ENCODE results near the gene CLNK.

Gene CLNK

DNA sequence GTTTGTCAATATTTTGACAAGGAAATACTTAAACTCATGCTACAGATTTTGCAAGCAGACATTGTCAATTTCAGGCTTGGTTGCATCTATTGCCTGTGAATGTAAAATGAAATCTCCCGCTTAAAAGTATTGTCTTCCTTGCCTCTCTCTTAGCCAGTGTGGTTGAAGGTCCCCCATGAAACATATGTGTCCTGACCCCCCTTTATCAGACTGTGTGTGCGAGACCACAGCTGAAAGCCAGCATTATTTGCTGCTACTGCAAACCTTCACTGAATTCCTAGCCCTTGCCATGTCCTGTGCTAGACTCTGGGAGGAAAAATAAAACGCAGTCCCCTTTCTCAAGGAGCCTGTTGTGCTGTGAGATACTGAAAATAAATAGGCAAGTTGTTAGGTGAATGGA, 16.6 kb upstream of the CLNK start:
- DNase-seq, result no peak

DNA sequence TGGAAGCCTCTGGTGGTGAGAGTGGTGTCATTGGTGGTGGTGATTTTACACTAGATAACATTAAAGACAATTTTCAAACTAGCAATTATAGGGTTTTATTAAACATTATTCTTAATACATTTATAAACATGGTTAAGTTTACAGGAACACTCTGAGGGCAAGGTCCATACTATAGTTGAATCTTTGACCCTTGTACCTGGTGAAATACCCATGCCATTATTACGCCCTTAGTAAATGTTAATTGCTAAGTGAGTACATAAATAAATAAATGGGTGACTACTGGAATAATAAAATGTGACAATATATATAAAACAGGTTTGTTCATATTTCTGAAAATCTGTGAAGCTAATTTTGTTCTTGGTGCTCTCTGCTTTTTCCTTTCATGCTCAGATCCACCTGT, 13.6 kb upstream of the CLNK start:
- no peak for DNase-seq

DNA sequence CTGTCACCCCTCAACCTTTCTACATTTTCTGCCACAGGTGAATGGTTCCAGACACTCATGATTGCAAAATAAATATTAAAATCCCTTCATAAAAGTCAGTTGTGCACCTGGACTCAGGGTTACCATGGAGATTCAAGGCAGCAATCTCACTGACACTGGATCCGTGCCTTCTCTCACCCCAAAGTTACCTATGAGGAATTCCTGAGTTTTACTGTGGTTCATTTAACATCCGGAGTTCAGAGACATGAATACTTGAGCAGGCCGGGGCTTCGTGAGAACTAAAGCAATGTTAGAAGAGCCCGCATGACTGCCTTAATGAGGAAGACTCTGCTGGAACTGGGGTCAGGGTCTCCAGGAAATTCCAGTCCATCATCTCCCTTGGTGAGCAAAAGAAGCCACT, 12.5 kb upstream of the CLNK start:
- DNase-seq, result no peak

DNA sequence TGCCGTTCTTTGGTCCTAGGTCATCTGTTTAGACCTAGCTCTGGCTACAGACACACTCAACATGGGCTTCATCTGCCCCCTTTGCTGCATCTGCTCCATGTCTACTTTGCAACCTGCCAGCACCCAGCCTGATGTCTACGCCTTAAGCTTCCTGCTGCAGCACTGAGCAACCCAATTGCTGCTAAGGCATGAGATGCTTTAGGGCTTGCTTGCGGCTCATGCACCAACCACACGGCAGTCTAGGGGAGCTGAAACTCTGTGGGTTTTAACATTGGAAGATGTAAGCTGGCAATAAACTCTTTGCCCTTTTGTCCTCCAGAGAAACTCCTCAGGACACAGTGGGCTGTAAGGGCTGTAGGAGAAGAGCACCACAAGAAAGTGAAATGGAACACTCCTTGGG, 11.7 kb upstream of the CLNK start:
- no peak for DNase-seq

DNA sequence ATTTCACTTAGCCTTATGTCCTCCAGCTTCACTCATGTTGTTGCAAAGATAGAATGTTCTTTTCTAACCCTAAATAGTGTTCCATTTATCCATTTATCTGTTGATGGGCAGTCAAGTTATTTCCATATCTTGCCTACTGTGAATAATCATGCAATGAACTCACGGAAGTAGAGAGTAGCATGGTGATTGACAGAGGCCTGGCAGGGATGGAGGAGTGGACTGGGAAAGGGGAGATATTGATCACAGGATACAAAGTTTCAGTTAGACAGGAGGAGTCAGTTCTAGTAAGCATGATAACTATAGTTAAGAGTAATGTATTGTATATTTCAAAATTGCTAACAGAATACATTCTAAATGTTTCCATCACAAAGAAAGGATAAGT, 10.3 kb upstream of the CLNK start:
- DNase-seq, result no peak

DNA sequence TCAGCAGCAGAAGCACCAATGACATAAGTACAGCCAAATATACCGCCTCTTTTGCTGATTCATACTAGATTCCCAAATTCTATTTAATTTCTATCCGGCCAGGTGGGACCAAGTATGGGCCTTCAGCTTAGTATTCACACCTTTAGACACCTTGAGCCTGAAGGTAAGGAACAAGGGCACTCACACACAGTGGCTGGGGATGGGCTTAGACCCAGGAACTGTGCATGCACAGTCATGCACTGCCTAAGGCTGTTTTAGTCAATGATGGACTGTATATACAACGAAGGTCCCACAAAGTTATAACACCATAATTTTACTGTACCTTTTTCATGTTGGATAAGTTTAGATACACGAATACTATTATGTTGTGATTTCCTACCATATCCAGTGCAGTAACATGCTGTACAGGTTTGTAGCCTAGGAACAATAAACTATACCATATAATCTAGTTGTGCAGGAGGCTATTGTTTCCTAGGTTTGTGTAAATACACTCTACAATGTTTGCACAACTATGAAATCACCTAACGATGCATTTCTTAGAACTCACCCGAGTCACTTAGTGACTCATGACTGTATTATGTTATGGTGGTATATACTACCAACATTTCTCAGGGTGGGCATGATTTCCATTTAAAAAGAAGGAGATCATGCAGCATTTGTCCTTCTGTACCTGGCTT, 9.7 kb upstream of the CLNK start:
- DNase-seq, result no peak

DNA sequence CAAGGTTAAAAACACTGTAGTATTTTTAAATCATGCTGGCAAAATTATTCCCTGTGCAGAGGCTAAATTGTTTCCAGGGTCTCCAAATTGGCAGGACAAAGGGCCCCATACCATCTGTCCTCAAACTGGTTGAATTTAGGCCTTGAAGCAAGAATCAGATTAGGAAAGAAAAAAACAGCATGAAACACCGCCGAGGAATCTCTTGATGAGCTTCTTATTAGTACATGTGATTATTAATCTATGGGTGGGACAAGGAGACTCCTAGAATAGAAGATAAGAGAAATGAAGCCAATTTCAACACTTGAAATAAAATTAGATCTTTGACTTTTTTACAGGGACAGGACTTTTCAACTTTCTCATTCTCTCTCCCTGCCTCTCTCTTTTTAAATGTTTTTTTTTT, 7.1 kb upstream of the CLNK start:
- DNase-seq, result no peak

DNA sequence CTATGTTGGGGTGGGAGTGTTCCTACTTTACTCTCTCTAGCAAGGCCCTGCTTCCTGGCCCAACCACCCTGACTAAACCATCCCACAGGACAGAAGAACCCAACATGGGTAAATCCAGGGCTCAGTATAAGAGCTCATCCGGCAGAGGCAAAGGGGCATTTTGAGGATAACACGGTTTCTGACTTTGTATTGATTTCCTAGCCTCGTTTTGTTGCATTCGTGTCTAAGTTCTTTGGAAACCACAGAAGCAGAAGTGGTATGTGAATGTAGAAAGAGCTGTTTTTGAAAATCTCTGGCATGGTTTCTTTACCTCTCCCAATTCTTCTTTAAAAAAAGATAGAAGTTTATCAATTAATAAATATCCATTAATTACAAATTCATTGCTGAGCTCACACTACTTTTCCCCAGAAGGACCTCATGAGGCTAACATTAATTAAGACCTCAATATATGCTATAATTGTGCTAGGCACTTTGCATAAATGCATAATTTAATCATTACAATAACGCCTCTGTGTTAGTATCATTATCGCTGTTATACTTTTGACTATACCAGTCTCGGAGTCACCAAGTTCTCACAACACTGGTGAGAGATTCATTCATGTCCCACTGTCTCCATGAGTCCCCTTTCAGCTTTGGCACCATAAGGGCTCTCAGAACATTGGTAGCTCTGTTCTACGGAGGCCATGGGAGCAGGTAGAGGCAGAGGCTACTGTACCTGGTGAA, 5.8 kb upstream of the CLNK start:
- no peak for DNase-seq

DNA sequence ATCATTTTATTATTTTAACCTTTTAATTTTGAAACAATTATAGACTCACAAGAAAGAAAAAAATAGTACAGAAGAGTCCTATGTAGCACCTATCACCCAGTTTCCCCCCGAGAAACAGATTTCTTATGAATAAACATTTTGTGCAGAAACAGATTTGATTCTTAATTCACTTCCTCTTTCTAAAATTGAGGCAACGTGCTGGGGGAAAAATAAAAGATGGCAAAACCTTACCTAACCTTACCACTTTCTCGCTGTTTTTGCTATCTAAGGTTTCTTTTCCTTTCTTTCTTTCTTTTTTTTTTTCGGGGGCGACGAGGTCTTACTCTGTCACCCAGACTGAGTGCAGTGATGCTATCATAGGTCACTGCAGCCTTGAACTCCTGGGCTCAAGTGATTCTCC, 4.3 kb upstream of the CLNK start:
- DNase-seq, result no peak

DNA sequence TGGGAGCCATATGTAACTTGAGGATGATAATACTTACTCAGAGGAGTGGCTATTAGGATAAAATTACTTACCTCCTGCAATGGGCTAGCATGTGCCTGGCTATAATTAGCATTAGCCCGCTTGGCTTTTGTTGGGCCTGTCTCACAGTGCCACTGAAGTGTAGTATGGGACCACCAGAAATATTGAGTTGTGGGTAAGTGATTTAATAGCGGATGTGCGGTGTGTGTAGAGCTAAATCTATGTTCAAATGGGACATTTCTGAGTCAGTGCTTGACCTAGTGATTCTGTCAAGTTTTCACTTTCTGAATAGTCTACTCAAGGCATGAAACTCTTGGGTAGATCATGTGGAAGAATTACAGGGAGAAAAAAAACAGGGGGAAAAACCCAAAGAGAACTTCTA, 3.5 kb upstream of the CLNK start:
- no peak for DNase-seq

DNA sequence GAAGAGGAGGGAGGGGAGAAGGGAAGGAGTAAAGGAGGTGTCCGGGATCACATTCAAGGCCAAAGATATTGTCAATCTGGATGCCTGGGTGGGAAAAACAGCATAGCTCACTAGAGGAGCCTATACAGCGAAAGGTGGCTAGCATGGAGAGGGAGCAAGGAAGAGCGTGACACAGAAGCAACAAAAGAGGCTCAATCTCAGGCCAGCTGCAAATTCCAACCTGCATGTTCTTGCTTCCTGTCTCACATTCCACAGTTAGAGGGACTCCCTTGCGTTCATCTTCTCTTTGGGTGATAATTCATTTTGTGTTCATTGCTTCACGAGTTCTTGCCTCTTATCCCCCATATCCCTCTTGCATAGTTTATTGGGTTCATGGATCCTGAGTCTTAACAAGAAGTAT, 3.0 kb upstream of the CLNK start:
- no peak for DNase-seq

DNA sequence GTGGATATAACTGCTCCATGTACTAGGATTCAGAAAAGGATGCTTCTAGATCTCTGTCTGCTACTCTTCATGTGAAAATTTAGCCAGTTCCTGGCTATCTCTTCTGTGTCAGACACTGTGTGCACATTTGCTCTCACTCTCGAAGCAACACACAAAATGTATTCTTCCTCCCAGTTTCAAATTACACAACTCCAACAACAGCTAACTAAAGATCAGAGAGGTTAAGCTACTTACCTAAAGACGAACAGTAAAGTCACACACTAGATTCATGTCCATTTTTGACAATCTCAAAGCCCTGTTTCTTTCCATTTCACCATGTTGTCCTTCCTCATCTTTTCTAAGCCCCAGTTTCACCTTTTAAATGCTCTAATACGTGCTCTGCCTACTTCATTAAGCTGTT, 2.2 kb downstream of the CLNK start:
- DNase-seq, result no peak

DNA sequence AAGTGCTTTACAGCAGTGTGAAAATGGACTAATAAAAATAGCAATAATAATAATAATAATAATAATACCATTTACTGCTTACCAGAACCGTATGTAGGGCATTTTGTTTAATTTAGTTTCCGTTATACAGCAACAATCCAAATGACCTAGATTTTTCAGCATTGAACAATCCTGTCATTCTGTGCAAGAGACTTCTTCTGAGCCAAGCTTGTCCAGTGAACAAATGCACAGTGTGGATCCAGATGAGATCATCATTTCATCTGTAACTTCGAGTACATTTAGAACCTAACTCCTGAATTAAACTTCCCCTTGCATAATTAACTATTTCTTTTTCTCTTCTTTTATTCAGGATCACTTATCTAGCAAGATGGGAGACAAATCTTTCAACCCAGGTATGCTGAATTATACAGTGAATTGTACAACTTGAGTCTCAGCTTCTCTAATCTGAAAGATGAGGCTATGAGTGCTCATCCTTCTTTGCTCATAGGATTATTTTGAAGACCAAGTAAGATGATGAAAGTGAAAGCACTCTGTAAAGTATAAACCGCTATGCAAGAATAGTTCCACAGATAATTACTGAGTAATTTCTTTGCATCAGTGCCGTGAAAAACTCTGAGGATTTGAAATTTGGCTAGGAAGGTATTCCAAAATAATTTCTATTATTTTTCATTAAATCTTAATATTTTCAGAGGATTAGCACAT, 6.6 kb downstream of the CLNK start:
- DNase-seq, result no peak

DNA sequence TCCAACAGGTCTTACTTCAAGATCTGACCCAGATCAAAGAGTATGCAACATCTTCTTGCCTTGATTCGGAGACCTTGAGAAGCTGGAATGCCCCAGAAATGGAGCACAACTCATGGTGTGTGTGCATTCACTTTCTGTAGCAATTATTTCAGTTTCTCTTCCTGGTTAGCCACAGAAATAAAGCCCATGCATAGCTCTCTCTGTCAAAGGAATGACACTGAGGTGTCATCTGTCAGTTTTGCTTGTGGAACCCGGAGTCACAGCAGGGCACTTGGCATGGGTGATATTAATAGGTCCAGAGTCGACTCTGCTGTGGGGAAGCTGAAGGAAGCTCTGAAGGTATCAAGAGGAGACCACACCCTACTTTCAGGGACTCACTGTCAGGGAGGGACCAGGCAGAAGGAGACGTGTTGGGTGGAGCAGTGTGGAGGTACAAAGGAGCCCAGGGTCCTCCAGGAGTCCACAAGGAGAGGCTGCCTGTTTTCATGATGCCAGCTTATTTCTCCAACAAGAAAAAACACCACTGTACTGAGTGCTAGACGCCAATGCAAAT, 10.7 kb downstream of the CLNK start:
- no peak for DNase-seq

DNA sequence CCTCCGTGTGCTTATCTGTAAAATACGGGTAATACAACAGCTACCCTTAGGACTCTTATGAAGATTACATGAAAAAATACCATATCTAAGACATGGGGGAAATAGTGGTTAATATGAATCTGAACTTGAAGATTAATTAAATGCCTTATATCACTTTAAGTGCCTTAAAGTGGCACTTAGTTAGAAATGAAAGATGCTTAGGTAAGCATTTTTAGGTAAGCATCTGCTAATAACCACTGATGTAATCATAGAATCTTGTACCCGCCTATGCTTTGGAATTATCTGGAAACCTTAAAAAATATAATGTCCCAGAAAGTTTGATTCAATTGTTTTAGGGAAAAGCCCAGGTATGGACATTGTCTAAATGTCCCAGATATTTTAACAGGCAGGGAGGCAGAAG, 12.2 kb downstream of the CLNK start:
- no peak for DNase-seq

DNA sequence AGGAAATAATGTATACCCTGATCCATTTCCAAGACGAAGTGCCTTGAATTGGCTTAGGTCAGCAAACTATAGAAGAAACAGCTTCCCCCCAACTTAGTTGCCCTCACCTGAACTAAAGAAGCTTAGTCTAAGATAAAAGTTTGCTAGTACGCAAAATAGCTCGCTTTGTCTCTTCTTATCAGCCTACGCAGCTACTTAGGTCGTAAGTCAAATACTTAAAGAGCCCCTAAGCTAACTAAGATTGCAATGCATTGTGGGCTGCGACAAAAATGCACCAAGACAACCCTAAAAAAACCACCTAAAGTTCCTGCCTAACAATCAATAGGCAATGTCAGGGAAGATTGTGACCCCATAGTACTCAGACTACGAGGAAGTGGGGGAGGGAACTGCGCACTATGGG, 12.8 kb downstream of the CLNK start:
- DNase-seq, result no peak

DNA sequence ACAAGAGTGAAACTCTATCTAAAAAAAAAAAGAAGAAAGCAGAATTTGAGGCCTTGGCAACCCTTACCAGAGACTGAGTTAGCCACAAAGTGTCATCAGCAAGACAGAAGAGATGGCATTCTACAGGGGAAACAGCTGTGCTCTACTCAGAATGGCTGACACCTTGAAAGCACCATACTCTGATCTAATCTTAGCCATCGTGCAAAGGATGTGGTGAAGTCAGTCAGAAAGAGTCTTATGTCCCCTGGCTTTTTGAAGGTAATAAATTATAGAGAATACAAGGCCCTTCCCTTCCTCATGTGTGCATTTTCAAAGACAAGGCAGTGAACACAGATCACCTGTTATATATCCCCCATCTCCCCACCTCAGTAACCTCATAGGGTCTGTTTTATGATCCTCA, 13.2 kb downstream of the CLNK start:
- DNase-seq, result peak; percentile 7

DNA sequence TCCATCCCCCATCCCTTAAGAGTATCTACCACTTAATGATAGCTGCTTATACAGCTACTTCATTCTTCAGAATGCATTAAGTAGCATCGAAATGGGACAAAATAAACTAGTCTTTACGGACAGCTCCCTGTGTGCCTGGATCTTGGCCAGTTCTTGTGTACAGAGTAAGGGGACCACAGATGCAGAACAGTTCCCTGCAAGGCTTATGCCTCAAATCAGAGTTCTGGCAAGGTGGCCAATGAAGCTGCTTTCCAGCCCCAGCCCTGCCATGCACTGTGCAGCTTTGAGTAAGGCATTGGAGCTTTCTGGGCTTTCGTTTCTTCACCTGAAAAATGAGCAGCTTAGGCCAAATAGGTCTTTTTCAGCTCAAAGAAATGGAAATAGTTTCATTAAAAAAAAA, 14.2 kb downstream of the CLNK start:
- DNase-seq, result no peak

DNA sequence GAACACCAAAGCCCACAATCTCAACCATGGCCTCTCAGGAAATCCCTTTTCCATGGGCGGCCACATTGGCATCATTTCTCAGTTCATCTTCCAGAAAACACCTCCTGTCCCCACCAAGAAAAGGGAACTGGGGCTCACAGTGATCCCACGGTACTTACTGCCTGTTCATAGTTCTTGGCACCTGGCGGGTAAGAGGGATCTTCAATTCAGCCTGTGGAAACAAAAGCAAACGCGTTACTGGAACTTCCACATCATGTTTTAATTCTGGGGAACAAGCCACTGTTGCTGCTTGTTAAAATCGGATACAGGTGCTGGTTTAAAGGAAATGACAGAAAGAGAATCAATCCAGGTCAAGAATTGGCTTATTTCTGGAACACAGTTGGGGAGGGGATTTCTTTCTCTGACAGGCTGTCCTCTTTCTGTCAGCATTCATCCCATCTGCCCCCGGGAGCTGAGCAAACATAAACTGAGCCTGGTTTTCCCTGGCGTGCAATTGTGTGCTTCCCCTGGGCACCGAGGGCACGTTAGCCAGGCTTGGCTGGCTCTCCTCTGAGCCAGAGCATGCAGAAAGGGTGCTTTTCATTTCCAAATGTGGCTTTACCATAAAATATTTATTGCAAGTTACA, 16.8 kb downstream of the CLNK start:
- DNase-seq, result no peak

DNA sequence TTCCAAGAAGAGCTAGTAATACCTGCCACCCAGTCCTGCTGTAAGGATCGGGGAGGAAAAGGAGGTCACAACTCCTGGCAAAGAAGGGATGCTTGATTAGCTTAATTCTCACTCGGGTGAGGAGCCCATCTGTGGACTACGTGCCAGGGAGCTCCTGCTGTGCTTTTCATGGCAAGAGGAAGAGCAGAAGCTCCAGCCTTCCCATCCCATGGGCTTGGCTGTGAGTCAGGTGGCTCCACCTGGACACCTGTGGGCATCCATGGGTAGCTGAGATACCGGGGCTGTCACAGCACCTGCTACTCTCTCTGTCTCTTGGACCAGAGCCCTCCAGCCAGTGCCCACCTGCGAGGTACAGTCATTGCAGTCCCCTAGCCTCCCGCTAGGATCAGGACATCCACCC, 18.0 kb downstream of the CLNK start:
- no peak for DNase-seq

DNA sequence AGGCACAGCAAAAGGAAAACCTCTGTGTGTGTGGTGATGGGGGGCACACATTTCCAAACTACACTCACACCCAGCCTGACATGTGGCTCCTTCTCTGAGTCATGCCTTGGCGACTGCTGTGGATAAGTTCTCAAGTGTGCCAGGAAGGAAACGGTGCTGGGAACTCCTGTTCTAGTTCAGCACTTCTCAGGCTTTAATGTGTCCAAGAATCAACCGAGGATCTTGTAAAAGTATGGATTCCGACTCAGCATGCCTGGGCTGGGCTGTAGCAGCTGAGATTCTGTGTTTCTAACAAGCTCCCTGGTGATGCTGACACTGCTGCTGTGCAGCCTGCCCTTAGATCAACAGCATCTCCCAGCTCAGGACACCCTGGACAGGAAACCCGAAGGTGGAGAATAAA, 20.2 kb downstream of the CLNK start:
- DNase-seq, result no peak

DNA sequence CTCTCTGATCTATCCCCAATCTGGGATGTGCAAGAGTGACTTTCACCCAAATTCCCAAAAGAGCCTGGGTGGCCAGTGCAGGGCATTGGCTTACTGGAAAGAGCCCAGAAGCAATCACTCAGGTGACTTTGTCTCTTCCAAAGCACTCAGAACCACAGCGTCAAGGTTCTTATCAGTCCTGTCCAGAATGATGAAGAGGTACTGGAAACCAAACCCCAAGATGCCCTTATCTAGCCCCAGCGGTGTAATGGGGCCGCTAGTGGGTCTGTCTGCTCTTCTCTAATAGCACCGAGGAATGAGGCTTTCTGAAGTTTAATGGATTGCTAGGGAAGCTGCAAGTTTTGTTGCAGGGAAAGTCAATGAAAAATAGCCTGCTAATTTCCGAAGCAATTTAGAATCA, 21.6 kb downstream of the CLNK start:
- DNase-seq, result no peak

DNA sequence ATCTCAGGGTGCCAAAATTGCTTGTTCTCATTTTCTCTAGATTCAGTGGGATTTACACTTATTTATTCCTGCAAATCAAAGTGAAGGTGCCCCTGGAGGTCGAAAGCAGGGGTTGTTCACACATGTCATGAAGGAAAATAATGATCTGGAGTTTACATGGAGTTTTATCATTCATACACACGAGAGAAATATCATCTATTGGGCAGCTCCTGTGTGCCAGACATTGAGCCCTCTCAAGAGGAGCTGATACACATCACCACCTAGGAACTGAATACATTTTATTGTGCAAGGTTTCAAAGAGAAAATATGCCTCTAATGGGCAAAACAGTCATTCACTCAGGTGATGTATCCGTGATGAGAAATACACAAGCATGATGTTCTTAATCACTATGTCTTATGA, 23.5 kb downstream of the CLNK start:
- DNase-seq, result no peak

DNA sequence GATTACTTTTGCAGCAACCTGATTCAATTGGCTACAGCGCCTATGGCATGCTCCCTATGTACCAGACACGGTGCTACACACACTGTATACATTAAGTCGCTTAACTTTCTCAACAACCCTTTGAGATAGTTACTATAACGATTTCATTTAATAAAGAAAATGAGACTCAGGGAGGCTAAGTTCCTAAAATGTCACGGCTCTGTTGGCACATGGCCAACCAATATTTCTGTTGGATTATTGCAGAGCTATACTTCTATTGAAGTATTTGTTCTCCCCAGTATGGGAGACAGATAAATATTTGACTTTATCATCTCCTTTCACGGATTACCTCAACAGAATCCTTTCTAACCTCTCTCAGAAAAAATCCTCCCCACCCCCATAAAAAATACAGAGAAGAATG, 25.3 kb downstream of the CLNK start:
- DNase-seq, result no peak
